K562 (cell line): Measurements from ENCODE around the gene S100A8. TPM values are rescaled to one million over a fixed set of nuclear protein-coding genes. Genes with fewer than 3 reads are reported as not detected.

ENCODE experiments used
- BCOR ChIP-seq: fragments of 450-650 bp; IDR thresholded peaks from 2 replicates; pipeline ENCODE4 v1.6.1; 2016
- FIP1L1 ChIP-seq: fragments of 200-400 bp; formaldehyde crosslinking; IDR thresholded peaks from 2 replicates; pipeline ENCODE4 v1.6.1; 2018; ENCODE audit warnings: mild to moderate bottlenecking, low read depth, low read length; ENCODE audit not compliant: poor library complexity, severe bottlenecking
- FOXJ3 ChIP-seq: sonication (generic); formaldehyde crosslinking; IDR thresholded peaks from 2 replicates; pipeline ENCODE4 v1.4.0; 2020; ENCODE audit warnings: mild to moderate bottlenecking, missing genetic modification reagents
- MECOM ChIP-seq: fragments of 250-450 bp; sonication (Bioruptor Pico); IDR thresholded peaks from 2 replicates; pipeline ENCODE4 v1.8.0; 2022; ENCODE audit warnings: inconsistent platforms
- MIER1 ChIP-seq: fragments of 450-650 bp; IDR thresholded peaks from 2 replicates; pipeline ENCODE4 v1.6.1; 2016; ENCODE audit warnings: antibody characterized with exemption, mild to moderate bottlenecking, low read depth
- NCOR1 ChIP-seq: fragments of 450-650 bp; IDR thresholded peaks from 2 replicates; pipeline ENCODE4 v1.6.1; 2016; ENCODE audit warnings: mild to moderate bottlenecking, moderate library complexity
- PPARD ChIP-seq: fragments of 250-450 bp; sonication (Bioruptor Pico); IDR thresholded peaks from 2 replicates; pipeline ENCODE4 v1.8.0; 2022; ENCODE audit warnings: inconsistent platforms, mild to moderate bottlenecking, moderate library complexity
- PYGO2 ChIP-seq: fragments of 450-650 bp; IDR thresholded peaks from 2 replicates; pipeline ENCODE4 v1.6.1; 2016; ENCODE audit warnings: mild to moderate bottlenecking, missing genetic modification characterization, moderate library complexity, missing compliant biosample characterization
- RERE ChIP-seq: sonication (generic); formaldehyde crosslinking; IDR thresholded peaks from 2 replicates; pipeline ENCODE4 v1.8.0; 2023; ENCODE audit warnings: missing genetic modification reagents, mild to moderate bottlenecking, borderline replicate concordance
- RNF2 ChIP-seq: sonication (generic); IDR thresholded peaks from 2 replicates; pipeline ENCODE4 v1.6.1; 2016
- SFPQ ChIP-seq: fragments of 200-400 bp; formaldehyde crosslinking; IDR thresholded peaks from 2 replicates; pipeline ENCODE4 v1.6.1; 2017; ENCODE audit warnings: mild to moderate bottlenecking, low read depth, low read length, moderate library complexity
- SNRNP70 ChIP-seq: fragments of 200-400 bp; formaldehyde crosslinking; optimal IDR thresholded peaks from 2 replicates; pipeline ENCODE3; 2017; ENCODE audit warnings: low read depth, low read length
- TARDBP ChIP-seq: fragments of 450-650 bp; IDR thresholded peaks from 2 replicates; pipeline ENCODE4 v1.6.1; 2016
- WHSC1 ChIP-seq: IDR thresholded peaks from one replicate; pipeline ENCODE4 v1.6.1; 2012; ENCODE audit warnings: low read length, control low read depth, inconsistent platforms
- ZNF133 ChIP-seq: fragments of 250-450 bp; sonication (Bioruptor Pico); IDR thresholded peaks from 2 replicates; pipeline ENCODE4 v1.4.0; 2020; ENCODE audit warnings: mild to moderate bottlenecking
- ZNF76 ChIP-seq: fragments of 250-450 bp; sonication (Bioruptor Pico); IDR thresholded peaks from 2 replicates; pipeline ENCODE4 v1.4.0; 2020; ENCODE audit warnings: mild to moderate bottlenecking, moderate library complexity, borderline replicate concordance
- polyA plus RNA-seq, 8 experiments: library from polyadenylated mRNA; depleted of rRNA in 4 of 8; stranded (reverse) in 5 of 8; unstranded in 3 of 8; fragments of >200 nt; fragmentation: Nextera tagmentation in 2 of 8; fragmentation: Illumina TruSeq in 1 of 8; extraction: Ambion mirVana in 2 of 8; extraction: Trizol in 1 of 8; gene quantifications; 2 replicates each; pipeline versions ENCODE4 v1.2.1 to v1.2.3, GENCODE V29; 2011 to 2014; ENCODE audit warnings: inconsistent platforms in 1 of 8, missing spikeins in 1 of 8
- total RNA-seq, 7 experiments: library from RNA; depleted of rRNA in 6 of 7; stranded (reverse); fragments of >200 nt in 6 of 7; fragmentation: Illumina TruSeq in 2 of 7; extraction: Trizol in 2 of 7; gene quantifications; 2 replicates each; pipeline versions ENCODE4 v1.2.1 to v1.2.3, GENCODE V29; 2011 to 2021; ENCODE audit warnings: low replicate concordance in 1 of 7
- TF ChIP-seq, protein P1 (sequence below), 2 experiments: fragments of 450-650 bp in 1 of 2; IDR thresholded peaks; 2 replicates each; pipeline ENCODE4 v1.6.1; 2011 to 2017; ENCODE audit warnings: low read depth in 2 of 2, antibody characterized with exemption in 1 of 2, borderline replicate concordance in 1 of 2, low read length in 1 of 2, mild to moderate bottlenecking in 1 of 2, mixed read lengths in 1 of 2; ENCODE audit not compliant: control insufficient read depth in 1 of 2

Gene S100A8
- total and polyA plus RNA-seq, 9 of the 15 experiments (the other 6 are each of a cell fraction or from before 2014, with no cell fraction given): 0.15 to 0.60 TPM; not detected in 7

- TF ChIP-seq SNRNP70: no peak
- no peak for TF ChIP-seq ZNF133 (CRISPR knock-in tag)
- no peak for TF ChIP-seq PYGO2
- TF ChIP-seq FOXJ3 (CRISPR knock-in tag): no peak
- TF ChIP-seq MIER1: 0 out of 2 replicates have a peak, but pooled peaks have one; percentile 47
- TF ChIP-seq WHSC1: no peak
- TF ChIP-seq RNF2: peak; percentile 49; the same call in 1 of the 2 replicates
- TF ChIP-seq PPARD (CRISPR knock-in tag): no peak
- TF ChIP-seq FIP1L1: no peak
- 0 out of 2 replicates have a peak, but pooled peaks have one; percentile 75 for TF ChIP-seq ZNF76
- TF ChIP-seq, protein P1, sequence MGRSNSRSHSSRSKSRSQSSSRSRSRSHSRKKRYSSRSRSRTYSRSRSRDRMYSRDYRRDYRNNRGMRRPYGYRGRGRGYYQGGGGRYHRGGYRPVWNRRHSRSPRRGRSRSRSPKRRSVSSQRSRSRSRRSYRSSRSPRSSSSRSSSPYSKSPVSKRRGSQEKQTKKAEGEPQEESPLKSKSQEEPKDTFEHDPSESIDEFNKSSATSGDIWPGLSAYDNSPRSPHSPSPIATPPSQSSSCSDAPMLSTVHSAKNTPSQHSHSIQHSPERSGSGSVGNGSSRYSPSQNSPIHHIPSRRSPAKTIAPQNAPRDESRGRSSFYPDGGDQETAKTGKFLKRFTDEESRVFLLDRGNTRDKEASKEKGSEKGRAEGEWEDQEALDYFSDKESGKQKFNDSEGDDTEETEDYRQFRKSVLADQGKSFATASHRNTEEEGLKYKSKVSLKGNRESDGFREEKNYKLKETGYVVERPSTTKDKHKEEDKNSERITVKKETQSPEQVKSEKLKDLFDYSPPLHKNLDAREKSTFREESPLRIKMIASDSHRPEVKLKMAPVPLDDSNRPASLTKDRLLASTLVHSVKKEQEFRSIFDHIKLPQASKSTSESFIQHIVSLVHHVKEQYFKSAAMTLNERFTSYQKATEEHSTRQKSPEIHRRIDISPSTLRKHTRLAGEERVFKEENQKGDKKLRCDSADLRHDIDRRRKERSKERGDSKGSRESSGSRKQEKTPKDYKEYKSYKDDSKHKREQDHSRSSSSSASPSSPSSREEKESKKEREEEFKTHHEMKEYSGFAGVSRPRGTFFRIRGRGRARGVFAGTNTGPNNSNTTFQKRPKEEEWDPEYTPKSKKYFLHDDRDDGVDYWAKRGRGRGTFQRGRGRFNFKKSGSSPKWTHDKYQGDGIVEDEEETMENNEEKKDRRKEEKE (IDR thresholded peaks at IDR 0.05; ENCODE audit: borderline replicate concordance in 1 of 2, control insufficient read depth in 1 of 2, low read depth in 2 of 2, low read length in 1 of 2): no peak
- TF ChIP-seq NCOR1: peak; percentile 89
- no peak for TF ChIP-seq RERE (CRISPR knock-in tag)
- TF ChIP-seq TARDBP: no peak
- TF ChIP-seq BCOR: no peak
- no peak for TF ChIP-seq SFPQ
- peak; percentile 84; the same call in 1 of the 2 replicates for TF ChIP-seq MECOM
These were observed 42.2 kb upstream of the S100A8 start (continued) for GRCh38 chr1:153432874-153433681.
